H1 (cell line): ENCODE results near the gene ATP4A. TPM values are rescaled to one million over a fixed set of nuclear protein-coding genes. Genes with fewer than 3 reads are reported as not detected.

Source experiments
- EGR1 ChIP-seq: IDR thresholded peaks from 2 replicates; pipeline ENCODE4 v1.6.1; 2011; ENCODE audit warnings: low read depth, low read length, borderline replicate concordance
- MAFK ChIP-seq: IDR thresholded peaks from 2 replicates; pipeline ENCODE4 v1.6.1; 2012; ENCODE audit warnings: low read depth, mild to moderate bottlenecking, improper control_type of control experiment, low read length
- POLR2A ChIP-seq, 2 experiments: IDR thresholded peaks; 1 replicate in 1 of 2; 2 replicates in 1 of 2; pipeline ENCODE4 v1.6.1; 2011; ENCODE audit warnings: low read depth in 2 of 2, low read length in 2 of 2, mild to moderate bottlenecking in 2 of 2; ENCODE audit errors: control extremely low read depth in 1 of 2
- polyA plus RNA-seq, 7 experiments: library from polyadenylated mRNA; depleted of rRNA in 3 of 7; stranded (reverse) in 5 of 7; unstranded in 2 of 7; fragments of >200 nt in 5 of 7; fragments of 200-250 nt in 2 of 7; gene quantifications; 1 replicate in 5 of 7; 2 replicates in 1 of 7; 4 replicates in 1 of 7; pipeline versions ENCODE4 v1.2.1 to v1.2.3, GENCODE V29; 2011 to 2013; ENCODE audit warnings: missing spikeins in 2 of 7, mixed read lengths in 2 of 7
- total RNA-seq: library from RNA; stranded (reverse); fragmentation: NEBNext Ultra II Directional; extraction: Animal tissue kit (Norgen Biotek cat#: 25700); gene quantifications from 2 replicates; pipeline ENCODE4 v1.2.1, GENCODE V29; 2021
- TF ChIP-seq, protein P1 (sequence below): fragments of 300-600 bp; sonication (generic); IDR thresholded peaks from 2 replicates; pipeline ENCODE4 v1.7.1; 2012; ENCODE audit warnings: low read length, moderate library complexity, mild to moderate bottlenecking, inconsistent platforms; ENCODE audit not compliant: insufficient replicate concordance

The ATP4A gene
- total and polyA plus RNA-seq, 2 of the 8 experiments (the other 6 are each of a cell fraction or from before 2014, with no cell fraction given) = 0.50 to 1.2 TPM

DNA sequence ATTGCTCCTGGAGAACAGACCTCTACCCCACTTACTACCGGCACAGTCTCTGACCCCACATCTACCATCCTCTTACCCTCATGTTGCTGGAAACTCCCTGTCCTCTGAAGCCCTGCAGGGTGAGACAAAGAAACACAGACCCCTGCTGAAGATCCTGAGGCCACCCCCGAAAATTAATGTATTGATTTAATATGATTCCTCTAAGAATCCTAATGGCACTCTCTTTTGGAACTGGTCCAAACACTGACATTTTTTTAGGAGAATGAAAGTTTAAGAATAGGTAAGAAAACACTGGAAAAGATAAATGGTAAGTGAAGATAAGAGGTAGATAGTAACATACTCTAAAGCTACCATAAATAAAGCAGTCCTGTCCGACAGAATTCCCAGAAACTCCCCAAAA lies 55.3 kb downstream of the ATP4A start (continued):
- TF ChIP-seq, protein P1, sequence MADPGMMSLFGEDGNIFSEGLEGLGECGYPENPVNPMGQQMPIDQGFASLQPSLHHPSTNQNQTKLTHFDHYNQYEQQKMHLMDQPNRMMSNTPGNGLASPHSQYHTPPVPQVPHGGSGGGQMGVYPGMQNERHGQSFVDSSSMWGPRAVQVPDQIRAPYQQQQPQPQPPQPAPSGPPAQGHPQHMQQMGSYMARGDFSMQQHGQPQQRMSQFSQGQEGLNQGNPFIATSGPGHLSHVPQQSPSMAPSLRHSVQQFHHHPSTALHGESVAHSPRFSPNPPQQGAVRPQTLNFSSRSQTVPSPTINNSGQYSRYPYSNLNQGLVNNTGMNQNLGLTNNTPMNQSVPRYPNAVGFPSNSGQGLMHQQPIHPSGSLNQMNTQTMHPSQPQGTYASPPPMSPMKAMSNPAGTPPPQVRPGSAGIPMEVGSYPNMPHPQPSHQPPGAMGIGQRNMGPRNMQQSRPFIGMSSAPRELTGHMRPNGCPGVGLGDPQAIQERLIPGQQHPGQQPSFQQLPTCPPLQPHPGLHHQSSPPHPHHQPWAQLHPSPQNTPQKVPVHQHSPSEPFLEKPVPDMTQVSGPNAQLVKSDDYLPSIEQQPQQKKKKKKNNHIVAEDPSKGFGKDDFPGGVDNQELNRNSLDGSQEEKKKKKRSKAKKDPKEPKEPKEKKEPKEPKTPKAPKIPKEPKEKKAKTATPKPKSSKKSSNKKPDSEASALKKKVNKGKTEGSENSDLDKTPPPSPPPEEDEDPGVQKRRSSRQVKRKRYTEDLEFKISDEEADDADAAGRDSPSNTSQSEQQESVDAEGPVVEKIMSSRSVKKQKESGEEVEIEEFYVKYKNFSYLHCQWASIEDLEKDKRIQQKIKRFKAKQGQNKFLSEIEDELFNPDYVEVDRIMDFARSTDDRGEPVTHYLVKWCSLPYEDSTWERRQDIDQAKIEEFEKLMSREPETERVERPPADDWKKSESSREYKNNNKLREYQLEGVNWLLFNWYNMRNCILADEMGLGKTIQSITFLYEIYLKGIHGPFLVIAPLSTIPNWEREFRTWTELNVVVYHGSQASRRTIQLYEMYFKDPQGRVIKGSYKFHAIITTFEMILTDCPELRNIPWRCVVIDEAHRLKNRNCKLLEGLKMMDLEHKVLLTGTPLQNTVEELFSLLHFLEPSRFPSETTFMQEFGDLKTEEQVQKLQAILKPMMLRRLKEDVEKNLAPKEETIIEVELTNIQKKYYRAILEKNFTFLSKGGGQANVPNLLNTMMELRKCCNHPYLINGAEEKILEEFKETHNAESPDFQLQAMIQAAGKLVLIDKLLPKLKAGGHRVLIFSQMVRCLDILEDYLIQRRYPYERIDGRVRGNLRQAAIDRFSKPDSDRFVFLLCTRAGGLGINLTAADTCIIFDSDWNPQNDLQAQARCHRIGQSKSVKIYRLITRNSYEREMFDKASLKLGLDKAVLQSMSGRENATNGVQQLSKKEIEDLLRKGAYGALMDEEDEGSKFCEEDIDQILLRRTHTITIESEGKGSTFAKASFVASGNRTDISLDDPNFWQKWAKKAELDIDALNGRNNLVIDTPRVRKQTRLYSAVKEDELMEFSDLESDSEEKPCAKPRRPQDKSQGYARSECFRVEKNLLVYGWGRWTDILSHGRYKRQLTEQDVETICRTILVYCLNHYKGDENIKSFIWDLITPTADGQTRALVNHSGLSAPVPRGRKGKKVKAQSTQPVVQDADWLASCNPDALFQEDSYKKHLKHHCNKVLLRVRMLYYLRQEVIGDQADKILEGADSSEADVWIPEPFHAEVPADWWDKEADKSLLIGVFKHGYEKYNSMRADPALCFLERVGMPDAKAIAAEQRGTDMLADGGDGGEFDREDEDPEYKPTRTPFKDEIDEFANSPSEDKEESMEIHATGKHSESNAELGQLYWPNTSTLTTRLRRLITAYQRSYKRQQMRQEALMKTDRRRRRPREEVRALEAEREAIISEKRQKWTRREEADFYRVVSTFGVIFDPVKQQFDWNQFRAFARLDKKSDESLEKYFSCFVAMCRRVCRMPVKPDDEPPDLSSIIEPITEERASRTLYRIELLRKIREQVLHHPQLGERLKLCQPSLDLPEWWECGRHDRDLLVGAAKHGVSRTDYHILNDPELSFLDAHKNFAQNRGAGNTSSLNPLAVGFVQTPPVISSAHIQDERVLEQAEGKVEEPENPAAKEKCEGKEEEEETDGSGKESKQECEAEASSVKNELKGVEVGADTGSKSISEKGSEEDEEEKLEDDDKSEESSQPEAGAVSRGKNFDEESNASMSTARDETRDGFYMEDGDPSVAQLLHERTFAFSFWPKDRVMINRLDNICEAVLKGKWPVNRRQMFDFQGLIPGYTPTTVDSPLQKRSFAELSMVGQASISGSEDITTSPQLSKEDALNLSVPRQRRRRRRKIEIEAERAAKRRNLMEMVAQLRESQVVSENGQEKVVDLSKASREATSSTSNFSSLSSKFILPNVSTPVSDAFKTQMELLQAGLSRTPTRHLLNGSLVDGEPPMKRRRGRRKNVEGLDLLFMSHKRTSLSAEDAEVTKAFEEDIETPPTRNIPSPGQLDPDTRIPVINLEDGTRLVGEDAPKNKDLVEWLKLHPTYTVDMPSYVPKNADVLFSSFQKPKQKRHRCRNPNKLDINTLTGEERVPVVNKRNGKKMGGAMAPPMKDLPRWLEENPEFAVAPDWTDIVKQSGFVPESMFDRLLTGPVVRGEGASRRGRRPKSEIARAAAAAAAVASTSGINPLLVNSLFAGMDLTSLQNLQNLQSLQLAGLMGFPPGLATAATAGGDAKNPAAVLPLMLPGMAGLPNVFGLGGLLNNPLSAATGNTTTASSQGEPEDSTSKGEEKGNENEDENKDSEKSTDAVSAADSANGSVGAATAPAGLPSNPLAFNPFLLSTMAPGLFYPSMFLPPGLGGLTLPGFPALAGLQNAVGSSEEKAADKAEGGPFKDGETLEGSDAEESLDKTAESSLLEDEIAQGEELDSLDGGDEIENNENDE = no peak
- TF ChIP-seq MAFK = no peak
- TF ChIP-seq EGR1 = no peak
- TF ChIP-seq POLR2A (IDR thresholded peaks at IDR 0.05; ENCODE audit: control extremely low read depth in 1 of 2, low read depth in 2 of 2, low read length in 2 of 2) = no peak
